Ascending aorta (tissue), 2 donors: Measurements from ENCODE around the gene GSTP1. TPM values are rescaled to one million over a fixed set of nuclear protein-coding genes. Genes with fewer than 3 reads are reported as not detected.

Experiments
- DNase-seq, 2 donors: peaks; one replicate each; pipeline ENCODE4 v3.0.0-alpha.2; 2019; ENCODE audit warnings: low spot score in 2 of 2
- H3K27ac ChIP-seq, 2 donors: fragments of 200-600 bp; sonication (generic); one replicate each; pipeline ENCODE4 v1.5.1; 2016 to 2017; ENCODE audit warnings: mild to moderate bottlenecking in 1 of 2
- H3K27me3 ChIP-seq: fragments of 200-600 bp; sonication (generic); one replicate; pipeline ENCODE4 v1.5.1; 2017
- H3K36me3 ChIP-seq, 2 donors: fragments of 200-600 bp; sonication (generic); one replicate each; pipeline ENCODE4 v1.5.1; 2016
- H3K4me1 ChIP-seq, 2 donors: fragments of 200-600 bp; sonication (generic); one replicate each; pipeline ENCODE4 v1.5.1; 2016 to 2017; ENCODE audit warnings: mild to moderate bottlenecking in 1 of 2
- H3K4me3 ChIP-seq, 2 donors: fragments of 200-600 bp; sonication (generic); one replicate each; pipeline ENCODE4 v1.5.1; 2016 to 2017; ENCODE audit warnings: mild to moderate bottlenecking in 1 of 2
- H3K9me3 ChIP-seq, 2 donors: fragments of 200-600 bp; sonication (generic); one replicate each; pipeline ENCODE4 v1.5.1; 2016
- CTCF ChIP-seq, 3 experiments: fragments of 200-600 bp in 2 of 3; fragments of 450-650 bp in 1 of 3; sonication (generic) in 2 of 3; IDR thresholded peaks; one replicate each; pipeline ENCODE4 v1.5.1; 2016 to 2019; ENCODE audit warnings: antibody characterized with exemption in 3 of 3, mild to moderate bottlenecking in 1 of 3, moderate library complexity in 1 of 3
- intact Hi-C: fragments of 100-400 bp; cut with DNase I; formaldehyde crosslinking; loops from one replicate; pipeline ENCODE4 v1.15.1; 2023
- total RNA-seq: library from RNA; depleted of rRNA; stranded (reverse); fragments of >200 nt; gene quantifications from one replicate; pipeline ENCODE4 v1.1.0, GENCODE V29; 2016

The GSTP1 gene
- total RNA-seq, 1 donor from 2014 or later = 1,335 TPM

GRCh38 chr11:67604815-67605214 is 21.2 kb downstream of the GSTP1 start:
- Histone ChIP-seq H3K36me3 (peaks cover 5 to 14% of the 10 kb centered on the region in 2 donors), H3K4me1 (peaks cover 7 to 22% of the 10 kb centered on the region in 2 donors), H3K27me3 (no peaks in the 10 kb centered on the region), H3K27ac (no peak overlapping the region), H3K4me3 (no peak overlapping the region), H3K9me3 (no peaks in the 10 kb centered on the region)
- DNase-seq = no peak
- TF ChIP-seq CTCF (IDR thresholded peaks at IDR 0.05) = no peak
- intact Hi-C loops = no loop called here

- no peak for DNase-seq
- Histone ChIP-seq H3K4me1 (peaks cover 7 to 22% of the 10 kb centered on the region in 2 donors), H3K36me3 (peaks cover 9 to 18% of the 10 kb centered on the region in 2 donors), H3K27me3 (no peaks in the 10 kb centered on the region), H3K27ac (peak overlapping the region in 1 of 2 donors; percentile 68), H3K9me3 (no peaks in the 10 kb centered on the region), H3K4me3 (no peak overlapping the region)
- intact Hi-C loops = loop anchor here (1.0 kb wide), 3 partner anchors 21 to 33 kb away; no protein-coding TSS in a partner anchor
- no peak for TF ChIP-seq CTCF (IDR thresholded peaks at IDR 0.05)
Measured at GRCh38 chr11:67605231-67606011, 21.8 kb downstream of the GSTP1 start.

DNA sequence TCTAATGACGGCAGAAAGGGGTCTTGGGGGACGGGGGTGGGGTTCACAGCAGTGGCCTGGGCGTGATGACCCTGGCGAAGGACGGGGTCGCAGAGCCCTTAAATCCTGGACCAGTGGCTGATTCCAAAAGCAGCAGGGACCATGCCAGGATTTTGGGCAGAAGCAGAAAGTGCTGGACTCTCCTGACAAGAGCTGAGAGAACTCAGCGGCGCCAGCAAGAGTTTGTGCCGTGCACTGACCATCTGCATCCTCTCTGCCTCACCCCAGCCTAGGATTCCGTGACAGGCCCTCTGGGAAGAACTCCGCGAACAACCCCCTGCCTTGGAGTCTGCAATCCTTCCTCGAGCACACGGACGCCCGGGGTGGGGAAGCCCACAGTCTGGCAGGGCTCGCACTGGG is 22.5 kb downstream of the GSTP1 start:
- TF ChIP-seq CTCF (IDR thresholded peaks at IDR 0.05) = no peak
- peaks cover 7 to 22% of the 10 kb centered on the region in 2 donors for H3K4me1 ChIP-seq
- H3K4me3 ChIP-seq = peak overlapping the region; percentile 96 to 99
- no peak for DNase-seq
- no peaks in the 10 kb centered on the region for H3K9me3 ChIP-seq
- peak overlapping the region; percentile 66 to 68 for H3K27ac ChIP-seq
- intact Hi-C loops = loop anchor here (1.0 kb wide), 3 partner anchors 22 to 34 kb away; no protein-coding TSS in a partner anchor
- peaks cover 16 to 25% of the 10 kb centered on the region in 2 donors for H3K36me3 ChIP-seq
- H3K27me3 ChIP-seq = no peaks in the 10 kb centered on the region

DNA sequence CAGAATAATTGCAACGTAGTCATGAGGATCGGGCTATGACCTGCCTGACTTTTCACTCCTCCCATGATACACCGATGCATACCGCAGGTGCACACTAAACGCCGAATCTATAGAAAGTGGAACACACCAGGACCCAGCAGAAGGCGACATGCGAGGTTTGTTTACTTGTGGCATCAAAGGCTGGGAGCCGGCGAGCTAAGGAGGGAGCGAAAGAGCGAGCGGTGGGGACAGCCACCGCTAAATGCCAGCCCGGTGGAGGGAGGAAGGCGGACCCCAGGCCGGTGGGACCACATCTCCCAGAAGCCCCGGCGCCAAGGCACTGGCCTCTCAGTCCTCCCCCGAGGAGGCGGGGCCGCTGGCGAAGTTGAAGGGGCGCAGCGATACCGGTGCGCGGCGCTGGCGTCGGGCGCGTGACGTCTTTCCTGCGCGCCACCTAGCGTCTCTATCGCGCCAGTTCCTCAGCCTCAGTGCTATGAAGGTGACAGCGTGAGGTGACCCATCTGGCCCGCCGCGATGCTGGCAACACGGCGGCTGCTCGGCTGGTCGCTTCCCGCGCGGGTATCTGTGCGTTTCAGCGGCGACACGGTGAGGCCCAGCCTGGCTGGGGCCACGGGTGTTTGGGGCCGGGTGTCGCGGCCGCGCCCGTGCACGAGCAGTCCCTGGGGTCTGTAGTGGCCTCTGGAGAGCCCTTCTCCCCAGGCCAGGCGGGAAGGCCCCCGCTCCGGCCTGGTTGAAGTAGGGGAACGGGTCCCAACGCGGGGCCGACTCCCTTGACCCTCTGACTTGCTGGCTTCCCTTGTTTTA is 23.1 kb downstream of the GSTP1 start, which contains the start of gene NDUFV1:
Gene NDUFV1 (plus strand): TSS at position 445 of the 804 bp plus-strand sequence. CDS start 69 bp downstream, at position 514.
- peak within 1 kb of the TSS; percentile 96 to 99 for H3K4me3 ChIP-seq
- peak; percentile 66 to 83 (median 68) for TF ChIP-seq CTCF (IDR thresholded peaks at IDR 0.05)
- peak; percentile 86 to 99 for DNase-seq
- peaks cover 7 to 22% of the 10 kb centered on the region in 2 donors for H3K4me1 ChIP-seq
- intact Hi-C loops = loop anchor here (1.0 kb wide), 3 partner anchors 22 to 34 kb away; no protein-coding TSS in a partner anchor
- no peaks in the 10 kb centered on the region for H3K27me3 ChIP-seq
- H3K36me3 ChIP-seq = peaks cover 21 to 31% of the 10 kb centered on the region in 2 donors
- H3K9me3 ChIP-seq = no peaks in the 10 kb centered on the region
- H3K27ac ChIP-seq = peak within 1 kb of the TSS; percentile 66 to 78

DNA sequence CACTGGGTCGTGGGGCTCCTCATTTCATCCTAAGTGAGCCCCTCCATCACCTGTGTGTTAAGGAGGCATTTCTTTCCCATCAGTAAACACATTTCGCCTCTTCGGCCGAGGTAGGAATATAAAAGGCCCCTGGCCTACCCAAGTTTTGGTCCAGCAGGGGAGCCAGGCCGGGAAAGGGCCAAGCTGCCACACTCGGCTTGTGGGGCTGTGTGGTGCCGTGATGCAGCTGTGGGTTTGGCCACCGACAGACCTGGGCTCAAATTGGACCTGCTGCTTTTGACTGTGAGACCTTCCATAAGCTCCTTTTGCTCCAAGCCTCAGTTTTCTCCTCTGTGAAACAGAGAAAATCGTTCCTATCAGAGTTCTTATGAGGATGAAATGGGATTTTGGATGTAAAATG is 23.9 kb downstream of the GSTP1 start:
- peaks cover 7 to 22% of the 10 kb centered on the region in 2 donors for H3K4me1 ChIP-seq
- no peak for DNase-seq
- no peaks in the 10 kb centered on the region for H3K9me3 ChIP-seq
- H3K27me3 ChIP-seq = no peaks in the 10 kb centered on the region
- peak overlapping the region; percentile 96 to 99 for H3K4me3 ChIP-seq
- intact Hi-C loops = no loop called here
- H3K36me3 ChIP-seq = peaks cover 28 to 39% of the 10 kb centered on the region in 2 donors
- H3K27ac ChIP-seq = peak overlapping the region in 1 of 2 donors; percentile 66
- TF ChIP-seq CTCF (IDR thresholded peaks at IDR 0.05) = no peak
